Peyer's patch (tissue), 4 donors: ENCODE results near the gene MSX2. TPM values are rescaled to one million over a fixed set of nuclear protein-coding genes. Genes with fewer than 3 reads are reported as not detected.

Experiments used
- DNase-seq, 3 donors: peaks; one replicate each; pipeline ENCODE4 v3.0.0-alpha.2; 2017 to 2019
- H3K27ac ChIP-seq, 4 donors: fragments of 200-600 bp; sonication (generic); one replicate each; pipeline ENCODE4 v1.5.1; 2016 to 2019
- H3K27me3 ChIP-seq, 2 donors: fragments of 200-600 bp; sonication (generic); one replicate each; pipeline ENCODE4 v1.5.1; 2019
- H3K36me3 ChIP-seq, 3 donors: fragments of 200-600 bp; sonication (generic); one replicate each; pipeline ENCODE4 v1.5.1; 2016 to 2019
- H3K4me1 ChIP-seq, 4 donors: fragments of 200-600 bp; sonication (generic); one replicate each; pipeline ENCODE4 v1.5.1; 2016 to 2019
- H3K4me3 ChIP-seq, 4 donors: fragments of 200-600 bp; sonication (generic); 1 replicate in 3 of 4; 2 replicates in 1 of 4; pipeline ENCODE4 v1.5.1; 2016 to 2019; ENCODE audit warnings: mild to moderate bottlenecking in 1 of 4
- H3K9me3 ChIP-seq, 4 donors: fragments of 200-600 bp; sonication (generic); one replicate each; pipeline ENCODE4 v1.5.1; 2016 to 2019; ENCODE audit warnings: mild to moderate bottlenecking in 1 of 4
- POLR2A ChIP-seq, 2 donors: fragments of 450-650 bp; IDR thresholded peaks; one replicate each; pipeline ENCODE4 v1.5.1; 2017; ENCODE audit warnings: antibody characterized with exemption in 2 of 2, mild to moderate bottlenecking in 2 of 2, moderate library complexity in 2 of 2
- total RNA-seq, 4 donors: library from RNA; depleted of rRNA; stranded (reverse); fragments of >200 nt; gene quantifications; one replicate each; pipeline ENCODE4 v1.1.0, GENCODE V29; 2016
- TF ChIP-seq, protein P1 (sequence below), 6 experiments: fragments of 450-650 bp in 4 of 6; fragments of 200-600 bp in 2 of 6; sonication (generic) in 1 of 6; IDR thresholded peaks; one replicate each; pipeline ENCODE4 v1.5.1; 2017 to 2019; ENCODE audit warnings: antibody characterized with exemption in 6 of 6, mild to moderate bottlenecking in 3 of 6, moderate library complexity in 1 of 6

MSX2 gene
- total RNA-seq, 4 donors from 2014 or later, result 1.6 to 2.7 (median 2.1) TPM; not detected in 1

DNA sequence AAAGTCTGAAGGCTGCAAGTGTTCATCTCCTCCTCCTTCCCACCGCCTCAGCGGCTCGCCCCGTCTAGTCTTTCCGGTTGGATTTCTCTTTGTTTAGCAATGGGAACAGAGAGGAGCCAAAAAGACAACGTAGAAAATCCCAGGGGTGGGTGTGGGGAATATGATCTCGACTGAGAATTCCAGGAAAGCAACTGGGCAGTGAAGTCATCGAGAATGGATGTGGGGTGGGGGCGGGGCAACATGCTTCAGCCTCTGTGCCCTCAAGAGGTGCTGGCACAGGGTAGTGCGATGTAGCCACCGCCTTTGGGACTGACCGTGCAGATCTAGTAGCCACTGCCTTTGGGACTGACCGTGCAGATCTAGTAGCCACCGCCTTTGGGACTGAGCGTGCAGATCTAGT is 12.9 kb downstream of the MSX2 start:
- Histone ChIP-seq H3K9me3 (no peaks in the 10 kb centered on the region), H3K4me1 (peaks cover 0 to 8% (median 0%) of the 10 kb centered on the region in 4 donors), H3K27ac (no peak overlapping the region), H3K4me3 (no peak overlapping the region), H3K27me3 (peaks cover 0 to 6% of the 10 kb centered on the region in 2 donors), H3K36me3 (no peaks in the 10 kb centered on the region)
- no peak for DNase-seq
- no peak for TF ChIP-seq POLR2A (IDR thresholded peaks at IDR 0.05)
- TF ChIP-seq, protein P1, sequence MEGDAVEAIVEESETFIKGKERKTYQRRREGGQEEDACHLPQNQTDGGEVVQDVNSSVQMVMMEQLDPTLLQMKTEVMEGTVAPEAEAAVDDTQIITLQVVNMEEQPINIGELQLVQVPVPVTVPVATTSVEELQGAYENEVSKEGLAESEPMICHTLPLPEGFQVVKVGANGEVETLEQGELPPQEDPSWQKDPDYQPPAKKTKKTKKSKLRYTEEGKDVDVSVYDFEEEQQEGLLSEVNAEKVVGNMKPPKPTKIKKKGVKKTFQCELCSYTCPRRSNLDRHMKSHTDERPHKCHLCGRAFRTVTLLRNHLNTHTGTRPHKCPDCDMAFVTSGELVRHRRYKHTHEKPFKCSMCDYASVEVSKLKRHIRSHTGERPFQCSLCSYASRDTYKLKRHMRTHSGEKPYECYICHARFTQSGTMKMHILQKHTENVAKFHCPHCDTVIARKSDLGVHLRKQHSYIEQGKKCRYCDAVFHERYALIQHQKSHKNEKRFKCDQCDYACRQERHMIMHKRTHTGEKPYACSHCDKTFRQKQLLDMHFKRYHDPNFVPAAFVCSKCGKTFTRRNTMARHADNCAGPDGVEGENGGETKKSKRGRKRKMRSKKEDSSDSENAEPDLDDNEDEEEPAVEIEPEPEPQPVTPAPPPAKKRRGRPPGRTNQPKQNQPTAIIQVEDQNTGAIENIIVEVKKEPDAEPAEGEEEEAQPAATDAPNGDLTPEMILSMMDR (IDR thresholded peaks at IDR 0.05), result no peak

DNA sequence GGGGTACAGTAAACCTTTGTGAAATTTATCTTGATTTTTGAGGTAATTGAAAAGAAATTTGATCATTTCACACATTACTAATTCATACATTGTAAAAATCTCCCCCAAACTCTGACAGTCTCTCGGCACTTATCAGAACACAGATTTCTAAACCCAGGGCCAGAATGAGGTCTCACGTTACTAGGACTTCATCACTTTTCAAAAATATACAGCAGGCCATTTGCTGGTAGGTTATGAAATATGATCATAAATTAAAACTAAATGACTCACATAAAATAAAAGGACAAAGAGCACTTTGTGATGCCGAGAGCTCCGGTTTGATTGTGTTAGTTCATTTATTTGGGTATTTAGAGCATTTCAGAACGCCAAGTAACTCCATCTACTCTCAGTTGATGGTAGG is 17.0 kb downstream of the MSX2 start:
- Histone ChIP-seq H3K36me3 (no peaks in the 10 kb centered on the region), H3K27ac (no peak overlapping the region), H3K4me3 (no peak overlapping the region), H3K27me3 (no peaks in the 10 kb centered on the region), H3K9me3 (no peaks in the 10 kb centered on the region), H3K4me1 (no peaks in the 10 kb centered on the region)
- no peak for DNase-seq
- TF ChIP-seq, protein P1 (IDR thresholded peaks at IDR 0.05), result no peak
- TF ChIP-seq POLR2A (IDR thresholded peaks at IDR 0.05), result no peak

DNA sequence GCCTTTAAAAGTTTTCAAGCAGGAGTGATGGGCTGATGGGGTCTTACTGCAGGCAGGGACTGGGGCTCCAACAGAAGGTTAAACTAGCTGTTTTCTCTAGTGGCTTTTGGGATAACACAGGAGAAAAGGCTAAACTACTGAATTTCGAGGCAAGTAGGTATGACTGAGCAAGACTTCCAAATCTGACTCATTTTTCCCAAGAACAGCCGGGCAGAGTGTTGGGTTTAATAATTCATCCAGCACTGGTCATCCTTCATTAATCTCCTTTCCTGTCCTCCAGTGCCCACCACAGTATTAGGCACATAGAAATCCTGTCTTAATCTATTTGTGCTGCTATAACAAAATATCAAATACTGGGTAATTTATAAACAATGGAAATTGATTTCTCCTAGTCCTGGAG is 20.5 kb downstream of the MSX2 start:
- H3K27ac ChIP-seq, result no peak overlapping the region
- H3K36me3 ChIP-seq, result no peaks in the 10 kb centered on the region
- H3K27me3 ChIP-seq, result no peaks in the 10 kb centered on the region
- no peak for DNase-seq
- H3K4me3 ChIP-seq, result no peak overlapping the region
- TF ChIP-seq, protein P1 (IDR thresholded peaks at IDR 0.05), result no peak
- H3K4me1 ChIP-seq, result no peaks in the 10 kb centered on the region
- no peaks in the 10 kb centered on the region for H3K9me3 ChIP-seq

DNA sequence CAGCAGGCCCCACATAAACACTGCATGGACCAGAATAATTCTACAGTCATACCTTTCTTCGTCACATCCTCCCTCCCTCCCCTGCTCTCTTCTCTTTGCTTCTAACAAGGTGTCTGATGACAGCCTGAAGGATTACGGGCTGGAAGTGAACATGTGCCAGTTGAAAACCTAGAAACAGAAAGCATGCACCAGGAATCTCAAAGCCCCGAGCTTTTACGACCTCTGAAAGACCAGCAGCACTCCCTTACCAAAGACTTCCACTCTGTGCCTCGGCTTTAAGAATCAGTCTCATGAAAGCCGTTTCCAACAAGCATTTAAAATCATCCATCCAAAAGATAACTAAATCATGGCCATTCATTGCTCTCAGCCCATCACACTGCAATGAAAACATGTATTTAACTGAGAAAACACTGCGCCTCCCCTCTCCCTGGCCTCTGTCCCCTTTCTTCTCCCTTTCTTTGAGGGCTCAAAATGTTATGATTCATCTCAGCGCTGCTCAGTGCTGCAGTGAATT is 21.3 kb downstream of the MSX2 start:
- Histone ChIP-seq H3K27me3 (no peaks in the 10 kb centered on the region), H3K4me1 (no peaks in the 10 kb centered on the region), H3K36me3 (no peaks in the 10 kb centered on the region), H3K9me3 (no peaks in the 10 kb centered on the region), H3K4me3 (no peak overlapping the region), H3K27ac (no peak overlapping the region)
- DNase-seq, result no peak
- TF ChIP-seq, protein P1 (IDR thresholded peaks at IDR 0.05), result no peak
- no peak for TF ChIP-seq POLR2A (IDR thresholded peaks at IDR 0.05)

DNA sequence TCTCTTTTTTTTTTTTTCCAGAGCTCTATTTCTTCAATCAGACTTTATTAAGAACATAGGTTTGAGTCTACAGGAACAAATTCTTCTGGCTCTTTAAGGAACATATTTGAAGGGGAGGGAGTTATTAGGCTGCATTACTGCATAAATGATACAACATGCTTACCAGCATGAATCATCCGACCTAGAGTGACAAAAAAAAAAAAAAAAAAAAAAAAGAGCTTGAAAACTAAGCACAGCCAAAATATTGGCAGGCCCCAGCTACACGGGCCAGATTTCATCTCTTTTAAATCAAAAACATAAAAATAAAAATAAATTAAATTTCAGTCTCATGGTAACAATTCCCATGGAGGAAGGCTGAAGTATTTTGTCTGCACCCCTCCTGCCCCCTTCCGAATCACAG is 26.3 kb downstream of the MSX2 start:
- DNase-seq, result no peak
- no peaks in the 10 kb centered on the region for H3K27me3 ChIP-seq
- no peak overlapping the region for H3K27ac ChIP-seq
- no peaks in the 10 kb centered on the region for H3K36me3 ChIP-seq
- peaks cover 0 to 9% (median 0%) of the 10 kb centered on the region in 4 donors for H3K4me1 ChIP-seq
- TF ChIP-seq, protein P1 (IDR thresholded peaks at IDR 0.05), result no peak
- TF ChIP-seq POLR2A (IDR thresholded peaks at IDR 0.05), result no peak
- H3K4me3 ChIP-seq, result peak overlapping the region in 1 of 4 donors; percentile 31
- H3K9me3 ChIP-seq, result no peaks in the 10 kb centered on the region
